H9 (cell line): Measurements from ENCODE around the gene UBE3C. TPM values are rescaled to one million over a fixed set of nuclear protein-coding genes. Genes with fewer than 3 reads are reported as not detected.
"Not testable (repeated sequence)": the region's sequence is repeated elsewhere in the genome, so short reads cannot be mapped to it uniquely, and the experiment has no call there.

Experiments
- DNase-seq: peaks from one replicate; pipeline ENCODE4 v3.0.0-alpha.2; 2017
- H2AFZ ChIP-seq: one replicate; pipeline ENCODE4 v1.6.1; 2013; ENCODE audit warnings: mild to moderate bottlenecking, low read length, control low read depth, moderate library complexity
- H2AK5ac ChIP-seq: 2 replicates; pipeline ENCODE4 v1.6.1; 2013; ENCODE audit warnings: low read length, control low read depth, mixed read lengths; ENCODE audit not compliant: insufficient read length
- H2BK120ac ChIP-seq: one replicate; pipeline ENCODE4 v1.6.1; 2013; ENCODE audit warnings: low read depth, mild to moderate bottlenecking, low read length, control low read depth, inconsistent platforms; ENCODE audit not compliant: poor library complexity, severe bottlenecking
- H2BK12ac ChIP-seq: 2 replicates; pipeline ENCODE4 v1.6.1; 2013; ENCODE audit warnings: low read length, control low read depth, mixed read lengths, low read depth; ENCODE audit not compliant: insufficient read length
- H2BK15ac ChIP-seq: 2 replicates; pipeline ENCODE4 v1.6.1; 2013; ENCODE audit warnings: low read depth, low read length, control low read depth
- H2BK20ac ChIP-seq: one replicate; pipeline ENCODE4 v1.6.1; 2013; ENCODE audit warnings: low read depth, mild to moderate bottlenecking, low read length, control low read depth, inconsistent platforms; ENCODE audit not compliant: poor library complexity, severe bottlenecking
- H2BK5ac ChIP-seq: 2 replicates; pipeline ENCODE4 v1.6.1; 2013; ENCODE audit warnings: low read length, control low read depth, mixed read lengths; ENCODE audit not compliant: insufficient read length
- H3K14ac ChIP-seq: 2 replicates; pipeline ENCODE4 v1.6.1; 2013; ENCODE audit warnings: low read length, control low read depth; ENCODE audit not compliant: insufficient read depth
- H3K18ac ChIP-seq: 2 replicates; pipeline ENCODE4 v1.6.1; 2013; ENCODE audit warnings: low read depth, mild to moderate bottlenecking, mixed read lengths, low read length, control low read depth; ENCODE audit not compliant: insufficient read length
- H3K23ac ChIP-seq: 2 replicates; pipeline ENCODE4 v1.6.1; 2013; ENCODE audit warnings: low read length, control low read depth, mixed read lengths, low read depth; ENCODE audit not compliant: insufficient read length
- H3K23me2 ChIP-seq: 2 replicates; pipeline ENCODE4 v1.6.1; 2013; ENCODE audit warnings: low read depth, mild to moderate bottlenecking, mixed read lengths, low read length, control low read depth; ENCODE audit not compliant: insufficient read length, poor library complexity, severe bottlenecking
- H3K27ac ChIP-seq: 2 replicates; pipeline ENCODE4 v1.5.1; 2013; ENCODE audit warnings: low read length, control low read depth, mixed read lengths, low read depth; ENCODE audit not compliant: insufficient read length
- H3K27me3 ChIP-seq: 2 replicates; pipeline ENCODE4 v1.6.1; 2013; ENCODE audit warnings: low read length, control low read depth, inconsistent platforms; ENCODE audit not compliant: insufficient read depth
- H3K4ac ChIP-seq: 2 replicates; pipeline ENCODE4 v1.6.1; 2013; ENCODE audit warnings: low read depth, mild to moderate bottlenecking, control low read depth, inconsistent platforms, low read length, moderate library complexity
- H3K4me1 ChIP-seq: 2 replicates; pipeline ENCODE4 v1.6.1; 2013; ENCODE audit warnings: low read length, control low read depth, inconsistent platforms; ENCODE audit not compliant: insufficient read depth
- H3K4me2 ChIP-seq: 2 replicates; pipeline ENCODE4 v1.6.1; 2013; ENCODE audit warnings: low read length, control low read depth, mixed read lengths; ENCODE audit not compliant: insufficient read length, insufficient read depth
- H3K56ac ChIP-seq: 2 replicates; pipeline ENCODE4 v1.6.1; 2013; ENCODE audit warnings: low read depth, mild to moderate bottlenecking, mixed read lengths, low read length, control low read depth; ENCODE audit not compliant: insufficient read length
- H3K79me1 ChIP-seq: 2 replicates; pipeline ENCODE4 v1.6.1; 2013; ENCODE audit warnings: low read depth, mild to moderate bottlenecking, moderate library complexity, low read length, control low read depth, inconsistent platforms; ENCODE audit not compliant: insufficient read depth, poor library complexity, severe bottlenecking
- H3K79me2 ChIP-seq: 2 replicates; pipeline ENCODE4 v1.6.1; 2013; ENCODE audit warnings: low read length, control low read depth, inconsistent platforms; ENCODE audit not compliant: insufficient read depth
- H3K9ac ChIP-seq: 2 replicates; pipeline ENCODE4 v1.6.1; 2013; ENCODE audit warnings: low read length, control low read depth, mixed read lengths; ENCODE audit not compliant: insufficient read length; ENCODE audit errors: extremely low read depth
- H3K9me3 ChIP-seq: one replicate; pipeline ENCODE4 v1.6.1; 2013; ENCODE audit warnings: low read depth, low read length, inconsistent platforms; ENCODE audit not compliant: control insufficient read depth
- H3T11ph ChIP-seq: one replicate; pipeline ENCODE4 v1.6.1; 2013; ENCODE audit warnings: mild to moderate bottlenecking, low read length, control low read depth, inconsistent platforms
- H4K20me1 ChIP-seq: one replicate; pipeline ENCODE4 v1.6.1; 2013; ENCODE audit not compliant: control insufficient read depth, insufficient read length, insufficient read depth
- H4K5ac ChIP-seq: 2 replicates; pipeline ENCODE4 v1.6.1; 2013; ENCODE audit warnings: low read depth, mild to moderate bottlenecking, mixed read lengths, low read length, control low read depth; ENCODE audit not compliant: insufficient read length
- H4K8ac ChIP-seq: replicated peaks from 2 replicates; pipeline ENCODE4 v1.6.1; 2013; ENCODE audit warnings: low read length, control low read depth, mixed read lengths, low read depth; ENCODE audit not compliant: insufficient read length
- H4K91ac ChIP-seq: 2 replicates; pipeline ENCODE4 v1.6.1; 2013; ENCODE audit warnings: low read depth, mild to moderate bottlenecking, moderate library complexity, mixed read lengths, low read length, control low read depth; ENCODE audit not compliant: insufficient read length
- H3K27ac Mint-ChIP-seq, 3 experiments: 2 replicates in 2 of 3; 3 replicates in 1 of 3; pipeline ENCODE4 v1.8.0; 2020 to 2021; ENCODE audit warnings: mixed read lengths in 3 of 3, mild to moderate bottlenecking in 1 of 3, moderate library complexity in 1 of 3
- H3K27me3 Mint-ChIP-seq: 2 replicates; pipeline ENCODE4 v1.8.0; 2021; ENCODE audit warnings: low read depth, mild to moderate bottlenecking, moderate library complexity, mixed read lengths
- H3K36me3 Mint-ChIP-seq, 3 experiments: 2 replicates in 2 of 3; 3 replicates in 1 of 3; pipeline ENCODE4 v1.8.0; 2020 to 2021; ENCODE audit warnings: low read depth in 3 of 3, mixed read lengths in 3 of 3; ENCODE audit not compliant: insufficient read depth in 1 of 3
- H3K4me1 Mint-ChIP-seq, 2 experiments: 2 replicates each; pipeline ENCODE4 v1.8.0; 2020; ENCODE audit warnings: mixed read lengths in 2 of 2
- H3K4me3 Mint-ChIP-seq, 2 experiments: 2 replicates in 1 of 2; 3 replicates in 1 of 2; pipeline ENCODE4 v1.8.0; 2020 to 2021; ENCODE audit warnings: mild to moderate bottlenecking in 2 of 2, mixed read lengths in 2 of 2, moderate library complexity in 1 of 2
- H3K9me3 Mint-ChIP-seq, 2 experiments: 2 replicates in 1 of 2; 3 replicates in 1 of 2; pipeline ENCODE4 v1.8.0; 2020; ENCODE audit warnings: mild to moderate bottlenecking in 2 of 2, mixed read lengths in 2 of 2, moderate library complexity in 1 of 2
- WGBS: extraction: QIAGEN DNeasy Blood & Tissue Kit; methylation state at CpG from one replicate; pipeline ENCODE4 v1.1.7; 2013; ENCODE audit warnings: missing lambda C conversion rate, low lambda C conversion rate, mixed read lengths; ENCODE audit not compliant: insufficient read length; ENCODE audit errors: extremely low coverage; 5-methylcytosine and 5-hydroxymethylcytosine counted together
- total RNA-seq: library from RNA; stranded (reverse); gene quantifications from 2 replicates; pipeline ENCODE4 v1.2.1, GENCODE V29; 2021

The UBE3C gene
- total RNA-seq, 1 experiment from 2014 or later = 63.3 TPM

- WGBS = no CpG with 5 or more reads among the region's 2 CpGs
- not testable (repeated sequence) for DNase-seq
- peaks cover 60% of the 10 kb centered on the region for H3K27me3 Mint-ChIP-seq
Observed at GRCh38 chr7:157103641-157104040, 35.1 kb upstream of the UBE3C start.

More at GRCh38 chr7:157103641-157104040, 35.1 kb upstream of the UBE3C start:
- H2BK12ac ChIP-seq, H3K4me2 ChIP-seq, H3K27ac ChIP-seq, H3K79me2 ChIP-seq, H4K20me1 ChIP-seq, H2AK5ac ChIP-seq, H4K5ac ChIP-seq, H3K9me3 ChIP-seq, H3K27ac Mint-ChIP-seq, H3K14ac ChIP-seq, H3K23me2 ChIP-seq, H2BK15ac ChIP-seq, H4K91ac ChIP-seq, H3K4ac ChIP-seq, H3K4me1 Mint-ChIP-seq, H4K8ac ChIP-seq, H3K79me1 ChIP-seq, H3K23ac ChIP-seq, H3K4me3 Mint-ChIP-seq, H2BK120ac ChIP-seq, H3K56ac ChIP-seq, H3K4me1 ChIP-seq, H3K18ac ChIP-seq, H2AFZ ChIP-seq, H3K27me3 ChIP-seq, H2BK20ac ChIP-seq, H3T11ph ChIP-seq, H2BK5ac ChIP-seq, H3K9ac ChIP-seq: not testable (repeated sequence)
- Mint-ChIP-seq H3K36me3 (peaks cover 7 to 20% (median 8%) of the 10 kb centered on the region in 3 experiments), H3K9me3 (peaks cover 54 to 55% of the 10 kb centered on the region in 2 experiments)
